H9 (cell line): Measurements from ENCODE around the gene KATNA1. TPM values are rescaled to one million over a fixed set of nuclear protein-coding genes. Genes with fewer than 3 reads are reported as not detected.

Experiments used
- DNase-seq: peaks from one replicate; pipeline ENCODE4 v3.0.0-alpha.2; 2017
- H2AFZ ChIP-seq: one replicate; pipeline ENCODE4 v1.6.1; 2013; ENCODE audit warnings: mild to moderate bottlenecking, low read length, control low read depth, moderate library complexity
- H2AK5ac ChIP-seq: 2 replicates; pipeline ENCODE4 v1.6.1; 2013; ENCODE audit warnings: low read length, control low read depth, mixed read lengths; ENCODE audit not compliant: insufficient read length
- H2BK120ac ChIP-seq: one replicate; pipeline ENCODE4 v1.6.1; 2013; ENCODE audit warnings: low read depth, mild to moderate bottlenecking, low read length, control low read depth, inconsistent platforms; ENCODE audit not compliant: poor library complexity, severe bottlenecking
- H2BK12ac ChIP-seq: 2 replicates; pipeline ENCODE4 v1.6.1; 2013; ENCODE audit warnings: low read length, control low read depth, mixed read lengths, low read depth; ENCODE audit not compliant: insufficient read length
- H2BK15ac ChIP-seq: 2 replicates; pipeline ENCODE4 v1.6.1; 2013; ENCODE audit warnings: low read depth, low read length, control low read depth
- H2BK20ac ChIP-seq: one replicate; pipeline ENCODE4 v1.6.1; 2013; ENCODE audit warnings: low read depth, mild to moderate bottlenecking, low read length, control low read depth, inconsistent platforms; ENCODE audit not compliant: poor library complexity, severe bottlenecking
- H2BK5ac ChIP-seq: 2 replicates; pipeline ENCODE4 v1.6.1; 2013; ENCODE audit warnings: low read length, control low read depth, mixed read lengths; ENCODE audit not compliant: insufficient read length
- H3K14ac ChIP-seq: 2 replicates; pipeline ENCODE4 v1.6.1; 2013; ENCODE audit warnings: low read length, control low read depth; ENCODE audit not compliant: insufficient read depth
- H3K18ac ChIP-seq: 2 replicates; pipeline ENCODE4 v1.6.1; 2013; ENCODE audit warnings: low read depth, mild to moderate bottlenecking, mixed read lengths, low read length, control low read depth; ENCODE audit not compliant: insufficient read length
- H3K23ac ChIP-seq: 2 replicates; pipeline ENCODE4 v1.6.1; 2013; ENCODE audit warnings: low read length, control low read depth, mixed read lengths, low read depth; ENCODE audit not compliant: insufficient read length
- H3K23me2 ChIP-seq: 2 replicates; pipeline ENCODE4 v1.6.1; 2013; ENCODE audit warnings: low read depth, mild to moderate bottlenecking, mixed read lengths, low read length, control low read depth; ENCODE audit not compliant: insufficient read length, poor library complexity, severe bottlenecking
- H3K27ac ChIP-seq: 2 replicates; pipeline ENCODE4 v1.5.1; 2013; ENCODE audit warnings: low read length, control low read depth, mixed read lengths, low read depth; ENCODE audit not compliant: insufficient read length
- H3K27me3 ChIP-seq: 2 replicates; pipeline ENCODE4 v1.6.1; 2013; ENCODE audit warnings: low read length, control low read depth, inconsistent platforms; ENCODE audit not compliant: insufficient read depth
- H3K4ac ChIP-seq: 2 replicates; pipeline ENCODE4 v1.6.1; 2013; ENCODE audit warnings: low read depth, mild to moderate bottlenecking, control low read depth, inconsistent platforms, low read length, moderate library complexity
- H3K4me1 ChIP-seq: 2 replicates; pipeline ENCODE4 v1.6.1; 2013; ENCODE audit warnings: low read length, control low read depth, inconsistent platforms; ENCODE audit not compliant: insufficient read depth
- H3K4me2 ChIP-seq: 2 replicates; pipeline ENCODE4 v1.6.1; 2013; ENCODE audit warnings: low read length, control low read depth, mixed read lengths; ENCODE audit not compliant: insufficient read length, insufficient read depth
- H3K56ac ChIP-seq: 2 replicates; pipeline ENCODE4 v1.6.1; 2013; ENCODE audit warnings: low read depth, mild to moderate bottlenecking, mixed read lengths, low read length, control low read depth; ENCODE audit not compliant: insufficient read length
- H3K79me1 ChIP-seq: 2 replicates; pipeline ENCODE4 v1.6.1; 2013; ENCODE audit warnings: low read depth, mild to moderate bottlenecking, moderate library complexity, low read length, control low read depth, inconsistent platforms; ENCODE audit not compliant: insufficient read depth, poor library complexity, severe bottlenecking
- H3K79me2 ChIP-seq: 2 replicates; pipeline ENCODE4 v1.6.1; 2013; ENCODE audit warnings: low read length, control low read depth, inconsistent platforms; ENCODE audit not compliant: insufficient read depth
- H3K9ac ChIP-seq: 2 replicates; pipeline ENCODE4 v1.6.1; 2013; ENCODE audit warnings: low read length, control low read depth, mixed read lengths; ENCODE audit not compliant: insufficient read length; ENCODE audit errors: extremely low read depth
- H3K9me3 ChIP-seq: one replicate; pipeline ENCODE4 v1.6.1; 2013; ENCODE audit warnings: low read depth, low read length, inconsistent platforms; ENCODE audit not compliant: control insufficient read depth
- H3T11ph ChIP-seq: one replicate; pipeline ENCODE4 v1.6.1; 2013; ENCODE audit warnings: mild to moderate bottlenecking, low read length, control low read depth, inconsistent platforms
- H4K20me1 ChIP-seq: one replicate; pipeline ENCODE4 v1.6.1; 2013; ENCODE audit not compliant: control insufficient read depth, insufficient read length, insufficient read depth
- H4K5ac ChIP-seq: 2 replicates; pipeline ENCODE4 v1.6.1; 2013; ENCODE audit warnings: low read depth, mild to moderate bottlenecking, mixed read lengths, low read length, control low read depth; ENCODE audit not compliant: insufficient read length
- H4K8ac ChIP-seq: replicated peaks from 2 replicates; pipeline ENCODE4 v1.6.1; 2013; ENCODE audit warnings: low read length, control low read depth, mixed read lengths, low read depth; ENCODE audit not compliant: insufficient read length
- H4K91ac ChIP-seq: 2 replicates; pipeline ENCODE4 v1.6.1; 2013; ENCODE audit warnings: low read depth, mild to moderate bottlenecking, moderate library complexity, mixed read lengths, low read length, control low read depth; ENCODE audit not compliant: insufficient read length
- H3K27ac Mint-ChIP-seq, 3 experiments: 2 replicates in 2 of 3; 3 replicates in 1 of 3; pipeline ENCODE4 v1.8.0; 2020 to 2021; ENCODE audit warnings: mixed read lengths in 3 of 3, mild to moderate bottlenecking in 1 of 3, moderate library complexity in 1 of 3
- H3K27me3 Mint-ChIP-seq: 2 replicates; pipeline ENCODE4 v1.8.0; 2021; ENCODE audit warnings: low read depth, mild to moderate bottlenecking, moderate library complexity, mixed read lengths
- H3K36me3 Mint-ChIP-seq, 3 experiments: 2 replicates in 2 of 3; 3 replicates in 1 of 3; pipeline ENCODE4 v1.8.0; 2020 to 2021; ENCODE audit warnings: low read depth in 3 of 3, mixed read lengths in 3 of 3; ENCODE audit not compliant: insufficient read depth in 1 of 3
- H3K4me1 Mint-ChIP-seq, 2 experiments: 2 replicates each; pipeline ENCODE4 v1.8.0; 2020; ENCODE audit warnings: mixed read lengths in 2 of 2
- H3K4me3 Mint-ChIP-seq, 2 experiments: 2 replicates in 1 of 2; 3 replicates in 1 of 2; pipeline ENCODE4 v1.8.0; 2020 to 2021; ENCODE audit warnings: mild to moderate bottlenecking in 2 of 2, mixed read lengths in 2 of 2, moderate library complexity in 1 of 2
- H3K9me3 Mint-ChIP-seq, 2 experiments: 2 replicates in 1 of 2; 3 replicates in 1 of 2; pipeline ENCODE4 v1.8.0; 2020; ENCODE audit warnings: mild to moderate bottlenecking in 2 of 2, mixed read lengths in 2 of 2, moderate library complexity in 1 of 2
- total RNA-seq: library from RNA; stranded (reverse); gene quantifications from 2 replicates; pipeline ENCODE4 v1.2.1, GENCODE V29; 2021
- TF ChIP-seq, protein P1 (sequence below): fragments of 200-600 bp; sonication (generic); conservative IDR thresholded peaks from 3 replicates; pipeline ENCODE4 v1.8.0; 2021; ENCODE audit warnings: antibody characterized with exemption, mild to moderate bottlenecking

Gene KATNA1
- total RNA-seq, 1 experiment from 2014 or later, result 18.3 TPM

DNA sequence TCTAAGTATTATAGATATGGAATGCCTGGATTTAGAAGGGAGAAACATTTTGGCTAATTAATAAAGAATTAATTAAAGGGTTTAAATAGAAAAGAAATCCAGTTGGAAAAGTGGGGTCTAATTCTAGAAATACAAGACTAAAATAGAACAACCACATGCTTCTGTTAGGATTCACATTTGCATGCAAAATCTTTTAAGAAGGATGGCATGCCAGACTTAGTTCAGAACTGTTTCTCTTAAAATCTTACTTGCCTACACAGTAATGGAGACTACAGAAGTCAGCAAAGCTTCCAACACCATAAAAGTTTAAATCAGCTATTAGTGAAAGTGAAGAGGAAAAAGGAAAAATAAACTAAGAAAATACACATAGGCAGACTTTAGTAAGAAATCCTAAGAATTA lies 32.7 kb upstream of the KATNA1 start:
- H3K4me1 Mint-ChIP-seq, result no peaks in the 10 kb centered on the region; a peak in 1 of 4 replicates
- H3K79me2 ChIP-seq, result no peaks in the 10 kb centered on the region
- H3K9ac ChIP-seq, result no peak overlapping the region
- H4K8ac ChIP-seq, result no peak overlapping the region
- H3K23ac ChIP-seq, result no peak overlapping the region
- no peak overlapping the region for H3K56ac ChIP-seq
- peaks cover 11 to 46% (median 39%) of the 10 kb centered on the region in 3 experiments; a peak in 6 of 7 replicates for H3K36me3 Mint-ChIP-seq
- no peaks in the 10 kb centered on the region for H3K27me3 Mint-ChIP-seq
- H3K27me3 ChIP-seq, result no peaks in the 10 kb centered on the region
- no peak overlapping the region for H3K4ac ChIP-seq
- no peak overlapping the region for H2BK15ac ChIP-seq
- H4K91ac ChIP-seq, result no peak overlapping the region
- no peak overlapping the region for H3K4me3 Mint-ChIP-seq
- H3K9me3 ChIP-seq, result no peaks in the 10 kb centered on the region
- no peaks in the 10 kb centered on the region for H3K4me1 ChIP-seq
- H3K27ac ChIP-seq, result no peak overlapping the region
- TF ChIP-seq, protein P1, sequence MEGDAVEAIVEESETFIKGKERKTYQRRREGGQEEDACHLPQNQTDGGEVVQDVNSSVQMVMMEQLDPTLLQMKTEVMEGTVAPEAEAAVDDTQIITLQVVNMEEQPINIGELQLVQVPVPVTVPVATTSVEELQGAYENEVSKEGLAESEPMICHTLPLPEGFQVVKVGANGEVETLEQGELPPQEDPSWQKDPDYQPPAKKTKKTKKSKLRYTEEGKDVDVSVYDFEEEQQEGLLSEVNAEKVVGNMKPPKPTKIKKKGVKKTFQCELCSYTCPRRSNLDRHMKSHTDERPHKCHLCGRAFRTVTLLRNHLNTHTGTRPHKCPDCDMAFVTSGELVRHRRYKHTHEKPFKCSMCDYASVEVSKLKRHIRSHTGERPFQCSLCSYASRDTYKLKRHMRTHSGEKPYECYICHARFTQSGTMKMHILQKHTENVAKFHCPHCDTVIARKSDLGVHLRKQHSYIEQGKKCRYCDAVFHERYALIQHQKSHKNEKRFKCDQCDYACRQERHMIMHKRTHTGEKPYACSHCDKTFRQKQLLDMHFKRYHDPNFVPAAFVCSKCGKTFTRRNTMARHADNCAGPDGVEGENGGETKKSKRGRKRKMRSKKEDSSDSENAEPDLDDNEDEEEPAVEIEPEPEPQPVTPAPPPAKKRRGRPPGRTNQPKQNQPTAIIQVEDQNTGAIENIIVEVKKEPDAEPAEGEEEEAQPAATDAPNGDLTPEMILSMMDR, result no peak
- no peaks in the 10 kb centered on the region for H3K79me1 ChIP-seq
- H2BK120ac ChIP-seq, result no peak overlapping the region
- H3K23me2 ChIP-seq, result no peaks in the 10 kb centered on the region
- no peak overlapping the region for H2BK12ac ChIP-seq
- no peaks in the 10 kb centered on the region for H3K9me3 Mint-ChIP-seq
- H3K18ac ChIP-seq, result no peak overlapping the region
- no peaks in the 10 kb centered on the region for H4K20me1 ChIP-seq
- H2BK5ac ChIP-seq, result no peak overlapping the region
- no peak overlapping the region for H3K4me2 ChIP-seq
- no peak overlapping the region for H2AFZ ChIP-seq
- no peak overlapping the region for H3T11ph ChIP-seq
- no peak overlapping the region for H2BK20ac ChIP-seq
- H3K27ac Mint-ChIP-seq, result no peak overlapping the region
- no peak overlapping the region for H2AK5ac ChIP-seq
- no peak overlapping the region for H4K5ac ChIP-seq
- DNase-seq, result no peak
- H3K14ac ChIP-seq, result no peak overlapping the region
